D341Med (cell line): Measurements from ENCODE around the gene SPATA24.
A peak's percentile ranks its signal among the peaks of the same experiment; 100 is the strongest.
"Not testable (repeated sequence)": the region's sequence is repeated elsewhere in the genome, so short reads cannot be mapped to it uniquely, and the experiment has no call there.

Source experiments
- DNase-seq: peaks from one replicate; pipeline ENCODE4 v3.0.0; 2012; ENCODE audit warnings: low spot score

The SPATA24 gene

GRCh38 chr5:139382807-139383206, 21.1 kb downstream of the SPATA24 start:
- no peak for DNase-seq

GRCh38 chr5:139381837-139382761, 21.8 kb downstream of the SPATA24 start:
- peak; percentile 34 for DNase-seq

GRCh38 chr5:139379626-139380449, 24.1 kb downstream of the SPATA24 start:
- DNase-seq: peak; percentile 24

- peak; percentile 32 for DNase-seq
Observed at GRCh38 chr5:139378941-139379361, 24.9 kb downstream of the SPATA24 start.

GRCh38 chr5:139378101-139378825, 25.6 kb downstream of the SPATA24 start:
- peak; percentile 32 for DNase-seq

GRCh38 chr5:139377226-139377625, 26.7 kb downstream of the SPATA24 start:
- no peak for DNase-seq

GRCh38 chr5:139376364-139376763, 27.5 kb downstream of the SPATA24 start:
- DNase-seq: no peak

- no peak for DNase-seq
Observed at GRCh38 chr5:139374909-139375308, 29.0 kb downstream of the SPATA24 start.

- DNase-seq: no peak
Observed at GRCh38 chr5:139371482-139372435, 32.1 kb downstream of the SPATA24 start.

- no peak for DNase-seq
Observed at GRCh38 chr5:139369181-139369580, 34.7 kb downstream of the SPATA24 start.

GRCh38 chr5:139368613-139369012, 35.3 kb downstream of the SPATA24 start:
- DNase-seq: no peak

GRCh38 chr5:139364466-139364865, 39.4 kb downstream of the SPATA24 start:
- no peak for DNase-seq

- DNase-seq: no peak
Observed at GRCh38 chr5:139363937-139364336, 40.0 kb downstream of the SPATA24 start.

GRCh38 chr5:139361835-139362429, 42.0 kb downstream of the SPATA24 start:
- DNase-seq: no peak

- no peak for DNase-seq
Observed at GRCh38 chr5:139360384-139360783, 43.5 kb downstream of the SPATA24 start.

- no peak for DNase-seq
Observed at GRCh38 chr5:139358064-139358463, 45.8 kb downstream of the SPATA24 start.

- DNase-seq: not testable (repeated sequence)
Observed at GRCh38 chr5:139355900-139356299, 48.0 kb downstream of the SPATA24 start.

- DNase-seq: no peak
Observed at GRCh38 chr5:139354186-139354585, 49.7 kb downstream of the SPATA24 start.

- DNase-seq: not testable (repeated sequence)
Observed at GRCh38 chr5:139347863-139348262, 56.0 kb downstream of the SPATA24 start.
